PFSK-1 (cell line): ENCODE data around the gene CCSER1.

Experiments used
- FOXP2 ChIP-seq: optimal IDR thresholded peaks from 2 replicates; pipeline ENCODE3; 2011; ENCODE audit warnings: borderline replicate concordance, control low read depth, inconsistent platforms; ENCODE audit not compliant: insufficient read depth; ENCODE audit errors: extremely low read length, extremely low read depth
- POLR2AphosphoS5 ChIP-seq: IDR thresholded peaks from 2 replicates; pipeline ENCODE4 v1.6.1; 2012; ENCODE audit warnings: low read depth, mild to moderate bottlenecking, control low read depth, low read length, moderate library complexity
- REST ChIP-seq, 2 experiments: IDR thresholded peaks; 2 replicates each; pipeline versions ENCODE4 v1.6.1 to v1.8.0; 2011 to 2012; ENCODE audit warnings: low read depth in 2 of 2, low read length in 2 of 2, control low read depth in 1 of 2, inconsistent platforms in 1 of 2, mild to moderate bottlenecking in 1 of 2, moderate library complexity in 1 of 2; ENCODE audit not compliant: insufficient read depth in 1 of 2
- SIN3A ChIP-seq: IDR thresholded peaks from 2 replicates; pipeline ENCODE4 v1.6.1; 2012; ENCODE audit warnings: mild to moderate bottlenecking, low read length, moderate library complexity, borderline replicate concordance; ENCODE audit not compliant: insufficient read depth
- TAF1 ChIP-seq: IDR thresholded peaks from 2 replicates; pipeline ENCODE4 v1.6.1; 2012; ENCODE audit warnings: low read length, control low read depth, borderline replicate concordance; ENCODE audit not compliant: insufficient read depth

Gene CCSER1

GRCh38 chr4:91497892-91498291 is 1370.7 kb downstream of the CCSER1 start:
- no peak for TF ChIP-seq FOXP2
- TF ChIP-seq TAF1, result no peak
- no peak for TF ChIP-seq SIN3A
- no peak for TF ChIP-seq POLR2AphosphoS5
- no peak for TF ChIP-seq REST (IDR thresholded peaks at IDR 0.05; ENCODE audit: insufficient read depth in 1 of 2, low read depth in 2 of 2, low read length in 2 of 2)

DNA sequence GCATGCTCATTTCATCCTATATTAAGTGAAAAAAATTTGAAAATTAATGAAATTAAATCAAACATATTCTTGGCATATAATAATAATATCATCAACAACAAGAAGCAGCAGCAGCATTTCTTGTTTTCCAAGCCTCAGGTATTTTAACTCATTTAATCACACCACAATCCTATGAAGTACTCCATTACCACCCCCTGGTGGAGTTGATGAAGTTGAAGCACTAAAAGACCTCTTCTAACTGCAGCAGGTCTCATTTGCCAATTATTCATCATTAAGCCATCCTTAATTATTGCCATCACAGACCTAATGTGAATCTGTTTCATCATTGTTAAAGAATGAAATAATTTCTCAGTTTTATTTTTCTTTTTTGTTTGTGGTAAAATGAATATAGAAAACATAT is 1375.2 kb downstream of the CCSER1 start:
- no peak for TF ChIP-seq TAF1
- TF ChIP-seq POLR2AphosphoS5, result no peak
- no peak for TF ChIP-seq FOXP2
- TF ChIP-seq SIN3A, result no peak
- no peak for TF ChIP-seq REST (IDR thresholded peaks at IDR 0.05; ENCODE audit: insufficient read depth in 1 of 2, low read depth in 2 of 2, low read length in 2 of 2)

DNA sequence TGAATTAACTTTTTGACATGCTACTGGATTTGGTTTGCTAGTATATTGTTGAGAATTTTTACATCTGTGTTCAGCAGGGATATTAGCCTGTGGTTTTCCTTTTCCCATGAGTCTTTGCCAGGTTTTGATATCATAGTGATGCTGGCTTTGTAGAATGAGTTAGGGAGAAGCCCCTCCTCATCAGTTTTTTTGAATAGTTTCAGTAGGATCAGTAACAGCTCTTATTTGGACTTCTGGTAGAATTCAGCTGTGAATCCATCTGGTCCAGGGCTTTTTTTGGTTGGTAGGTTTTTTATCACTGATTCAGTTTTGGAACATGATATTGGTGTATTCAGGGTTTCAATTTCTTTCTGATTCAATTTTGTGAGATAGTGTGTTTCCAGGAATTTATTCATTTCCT is 1386.1 kb downstream of the CCSER1 start:
- no peak for TF ChIP-seq POLR2AphosphoS5
- no peak for TF ChIP-seq TAF1
- TF ChIP-seq REST (IDR thresholded peaks at IDR 0.05; ENCODE audit: insufficient read depth in 1 of 2, low read depth in 2 of 2, low read length in 2 of 2), result no peak
- TF ChIP-seq FOXP2, result no peak
- no peak for TF ChIP-seq SIN3A

DNA sequence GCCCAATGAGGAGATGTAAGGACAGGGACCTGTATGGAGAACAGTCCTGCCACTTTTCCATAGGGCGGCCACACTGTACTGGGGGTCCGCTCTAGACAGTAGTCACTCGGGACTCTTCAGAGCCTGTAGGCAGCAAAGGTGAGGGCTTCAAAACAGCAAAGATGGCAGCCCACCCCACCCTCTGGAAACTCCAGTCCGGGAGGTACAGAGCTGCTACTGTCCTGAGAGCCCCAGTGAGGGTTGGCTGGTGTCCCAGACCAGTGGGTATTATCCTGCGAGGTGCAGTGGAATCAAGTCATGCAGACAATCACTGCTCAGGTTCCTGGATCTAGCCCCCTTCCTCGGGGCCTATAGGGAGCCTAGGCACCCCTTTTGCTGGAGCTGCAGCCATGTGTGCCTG is 1392.0 kb downstream of the CCSER1 start:
- TF ChIP-seq REST (IDR thresholded peaks at IDR 0.05; ENCODE audit: insufficient read depth in 1 of 2, low read depth in 2 of 2, low read length in 2 of 2), result no peak
- no peak for TF ChIP-seq FOXP2
- TF ChIP-seq POLR2AphosphoS5, result no peak
- no peak for TF ChIP-seq SIN3A
- TF ChIP-seq TAF1, result no peak

DNA sequence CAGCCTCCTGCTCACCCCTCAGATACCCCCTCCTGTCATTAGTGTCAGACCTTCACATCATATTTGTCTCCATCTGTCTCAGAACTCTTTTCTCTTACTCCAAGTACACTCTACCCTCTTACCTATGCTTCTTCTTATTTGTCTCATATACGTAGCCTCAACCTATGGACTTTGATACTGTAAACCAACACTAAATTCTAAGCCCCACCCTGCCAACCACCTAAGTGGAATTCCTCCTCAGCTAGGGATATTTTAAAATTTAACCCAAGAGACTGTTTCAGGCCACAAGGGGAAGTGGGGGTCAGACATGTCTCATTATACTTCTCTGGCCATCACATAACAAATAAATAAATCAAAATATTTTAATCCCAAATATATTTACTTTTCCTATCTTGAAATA is 1398.4 kb downstream of the CCSER1 start:
- TF ChIP-seq TAF1 (no peak), REST (IDR thresholded peaks at IDR 0.05; ENCODE audit: insufficient read depth in 1 of 2, low read depth in 2 of 2, low read length in 2 of 2) (no peak), FOXP2 (no peak), POLR2AphosphoS5 (no peak), SIN3A (no peak)
